Measurements from ENCODE around the gene PLPPR2. TPM values are rescaled to one million over a fixed set of nuclear protein-coding genes. Genes with fewer than 3 reads are reported as not detected.

PLPPR2 gene
- total and polyA plus RNA-seq, 10 donors, result 4.2 to 41.0 (median 22.7) TPM

- no peaks in the 10 kb centered on the region for H3K9me3 ChIP-seq
- no peaks in the 10 kb centered on the region for H3K27me3 ChIP-seq (replicated peaks in 1 of 7)
- DNase-seq, result peak; percentile 76
- WGBS, 5 donors, result 64 to 73% (median 72%) methylated on average over 14 of the region's 14 CpGs
- peaks cover 15 to 94% (median 48%) of the 10 kb centered on the region in 6 donors for H3K4me1 ChIP-seq
- peak overlapping the region in 7 of 8 donors; percentile 65 to 96 (median 87) for H3K27ac ChIP-seq
- H3K4me3 ChIP-seq, result peak overlapping the region in 4 of 8 donors; percentile 6 to 52 (median 24)
- intact Hi-C loops (cut with DNase I; ENCODE audit: low total_unique reads), result no loop called here
- H3K36me3 ChIP-seq, result peaks cover 0 to 20% (median 10%) of the 10 kb centered on the region in 6 donors
- TF ChIP-seq POLR2A (IDR thresholded peaks at IDR 0.05) (no peak), POLR2AphosphoS5 (IDR thresholded peaks at IDR 0.05) (peak in 2 of 3 donors; percentile 19 to 45)
Measured at GRCh38 chr19:11321191-11322126, 33.8 kb upstream of the PLPPR2 start.

GRCh38 chr19:11322269-11323024 is 32.8 kb upstream of the PLPPR2 start:
- Histone ChIP-seq H3K36me3 (peaks cover 0 to 30% (median 18%) of the 10 kb centered on the region in 6 donors), H3K27ac (peak overlapping the region in 7 of 8 donors; percentile 65 to 96 (median 87)), H3K4me3 (peak overlapping the region in 1 of 8 donors; percentile 52), H3K9me3 (no peaks in the 10 kb centered on the region), H3K27me3 (replicated peaks in 1 of 7) (no peaks in the 10 kb centered on the region), H3K4me1 (peaks cover 15 to 94% (median 44%) of the 10 kb centered on the region in 6 donors)
- TF ChIP-seq POLR2A (IDR thresholded peaks at IDR 0.05), result no peak
- no peak for TF ChIP-seq CTCF (IDR thresholded peaks at IDR 0.05 in 8 of 11, conservative IDR thresholded peaks at IDR 0.05 in 3 of 11)
- TF ChIP-seq POLR2AphosphoS5 (IDR thresholded peaks at IDR 0.05), result no peak
- whole genome bisulfite sequencing, 5 donors, result 46 to 51% (median 48%) methylated on average over 7 of the region's 7 CpGs
- no peak for DNase-seq
- intact Hi-C loops (cut with DNase I; ENCODE audit: low total_unique reads), result no loop called here

GRCh38 chr19:11323601-11324078 is 31.6 kb upstream of the PLPPR2 start:
- WGBS, 5 donors, result 28 to 67% (median 42%) methylated on average over 5 of the region's 5 CpGs
- no peak for TF ChIP-seq POLR2AphosphoS5 (IDR thresholded peaks at IDR 0.05)
- TF ChIP-seq POLR2A (IDR thresholded peaks at IDR 0.05), result no peak
- TF ChIP-seq CTCF (IDR thresholded peaks at IDR 0.05 in 8 of 11, conservative IDR thresholded peaks at IDR 0.05 in 3 of 11), result no peak
- H3K36me3 ChIP-seq, result peaks cover 0 to 42% (median 26%) of the 10 kb centered on the region in 6 donors
- intact Hi-C loops (cut with DNase I; ENCODE audit: low total_unique reads), result no loop called here
- H3K4me1 ChIP-seq, result peaks cover 15 to 82% (median 39%) of the 10 kb centered on the region in 6 donors
- H3K4me3 ChIP-seq, result peak overlapping the region in 1 of 8 donors; percentile 52
- no peaks in the 10 kb centered on the region for H3K27me3 ChIP-seq (replicated peaks in 1 of 7)
- no peak for DNase-seq
- H3K27ac ChIP-seq, result peak overlapping the region in 7 of 8 donors; percentile 81 to 96 (median 88)
- H3K9me3 ChIP-seq, result no peaks in the 10 kb centered on the region

GRCh38 chr19:11324079-11324661 is 31.1 kb upstream of the PLPPR2 start:
- Histone ChIP-seq H3K27ac (peak overlapping the region in 7 of 8 donors; percentile 81 to 96 (median 88)), H3K4me3 (peak overlapping the region in 1 of 8 donors; percentile 52), H3K27me3 (replicated peaks in 1 of 7) (no peaks in the 10 kb centered on the region), H3K9me3 (no peaks in the 10 kb centered on the region), H3K36me3 (peaks cover 0 to 47% (median 27%) of the 10 kb centered on the region in 6 donors), H3K4me1 (peaks cover 15 to 76% (median 39%) of the 10 kb centered on the region in 6 donors)
- DNase-seq, result peak; percentile 90
- WGBS, 5 donors, result 8 to 18% (median 15%) methylated on average over 9 to 10 of the region's 10 CpGs
- intact Hi-C loops (cut with DNase I; ENCODE audit: low total_unique reads), result no loop called here
- TF ChIP-seq POLR2AphosphoS5 (IDR thresholded peaks at IDR 0.05), result peak in 2 of 3 donors; percentile 58 to 87
- no peak for TF ChIP-seq CTCF (IDR thresholded peaks at IDR 0.05 in 8 of 11, conservative IDR thresholded peaks at IDR 0.05 in 3 of 11)
